ENCODE results near the gene PLEKHM3. TPM values are rescaled to one million over a fixed set of nuclear protein-coding genes. Genes with fewer than 3 reads are reported as not detected.

The PLEKHM3 gene
- total RNA-seq, 1 experiment from 2014 or later = 8.4 TPM

GRCh38 chr2:207828361-207829057 is 196.8 kb downstream of the PLEKHM3 start:
- intact Hi-C loops (cut with micrococcal nuclease; ENCODE audit: unreplicated experiment) = loop anchor here (1.0 to 5.0 kb wide), 3 partner anchors 17 to 61 kb away; partner anchors contain the start of gene FZD5
- Histone ChIP-seq H3K79me2 (ENCODE audit: low read depth) (no peaks in the 10 kb centered on the region), H3K9me2 (ENCODE audit: insufficient read depth) (no peaks in the 10 kb centered on the region), H3K27ac (peak overlapping the region; percentile 91), H3K4me1 (replicated peaks; ENCODE audit: insufficient read depth) (peaks cover 25% of the 10 kb centered on the region), H3K4me2 (peak overlapping the region; percentile 94), H3K36me3 (ENCODE audit: low read depth) (no peaks in the 10 kb centered on the region), H3K27me3 (ENCODE audit: insufficient read depth, low read depth) (no peaks in the 10 kb centered on the region), H2AFZ (no peak overlapping the region), H3K9me3 (ENCODE audit: insufficient read depth, low read depth) (no peaks in the 10 kb centered on the region), H4K20me1 (ENCODE audit: insufficient read depth) (no peaks in the 10 kb centered on the region), H3F3A (ENCODE audit: insufficient read depth, low read depth) (peaks cover 19% of the 10 kb centered on the region), H3K4me3 (peak overlapping the region; percentile 45; the same call in 1 of the 2 replicates)
- ChIA-PET CTCF (no interaction called here), POLR2A (ENCODE audit: unreplicated experiment) (no interaction called here)
- BruUV-seq (replicated peaks) = no TSS peak
- DNase-seq = peak; percentile 52 to 86
- TF ChIP-seq EZH2 (IDR thresholded peaks at IDR 0.05; ENCODE audit: low read depth) (no peak), CTCF (conservative IDR thresholded peaks at IDR 0.05) (no peak)

- no TSS peak for BruUV-seq (replicated peaks)
- H3F3A ChIP-seq (ENCODE audit: insufficient read depth, low read depth) = peaks cover 19% of the 10 kb centered on the region
- no peak for TF ChIP-seq CTCF (conservative IDR thresholded peaks at IDR 0.05)
- TF ChIP-seq EZH2 (IDR thresholded peaks at IDR 0.05; ENCODE audit: low read depth) = no peak
- CTCF ChIA-PET = no interaction called here
- H3K79me2 ChIP-seq (ENCODE audit: low read depth) = no peaks in the 10 kb centered on the region
- no peak overlapping the region for H3K4me2 ChIP-seq
- no peaks in the 10 kb centered on the region for H3K27me3 ChIP-seq (ENCODE audit: insufficient read depth, low read depth)
- no peaks in the 10 kb centered on the region for H3K9me2 ChIP-seq (ENCODE audit: insufficient read depth)
- no peak for DNase-seq
- H2AFZ ChIP-seq = no peak overlapping the region
- no peak overlapping the region for H3K27ac ChIP-seq
- POLR2A ChIA-PET (ENCODE audit: unreplicated experiment) = no interaction called here
- intact Hi-C loops (cut with micrococcal nuclease; ENCODE audit: unreplicated experiment) = loop anchor here (5.0 kb wide), 1 partner anchor 59 kb away; the partner anchor contains the start of gene FZD5
- no peak overlapping the region for H3K4me3 ChIP-seq
- H3K36me3 ChIP-seq (ENCODE audit: low read depth) = no peaks in the 10 kb centered on the region
- peaks cover 25% of the 10 kb centered on the region for H3K4me1 ChIP-seq (replicated peaks; ENCODE audit: insufficient read depth)
- H3K9me3 ChIP-seq (ENCODE audit: insufficient read depth, low read depth) = no peaks in the 10 kb centered on the region
- H4K20me1 ChIP-seq (ENCODE audit: insufficient read depth) = no peaks in the 10 kb centered on the region
These were observed 199.3 kb downstream of the PLEKHM3 start for GRCh38 chr2:207825978-207826377.

- ChIA-PET CTCF (no interaction called here), POLR2A (ENCODE audit: unreplicated experiment) (no interaction called here)
- no peak overlapping the region for H3K4me2 ChIP-seq
- TF ChIP-seq EZH2 (IDR thresholded peaks at IDR 0.05; ENCODE audit: low read depth) (no peak), CTCF (conservative IDR thresholded peaks at IDR 0.05) (no peak)
- no peaks in the 10 kb centered on the region for H3K9me2 ChIP-seq (ENCODE audit: insufficient read depth)
- peaks cover 19% of the 10 kb centered on the region for H3F3A ChIP-seq (ENCODE audit: insufficient read depth, low read depth)
- no peaks in the 10 kb centered on the region for H3K9me3 ChIP-seq (ENCODE audit: insufficient read depth, low read depth)
- no peak overlapping the region for H3K4me3 ChIP-seq
- DNase-seq = no peak
- H3K36me3 ChIP-seq (ENCODE audit: low read depth) = no peaks in the 10 kb centered on the region
- no peaks in the 10 kb centered on the region for H3K27me3 ChIP-seq (ENCODE audit: insufficient read depth, low read depth)
- intact Hi-C loops (cut with micrococcal nuclease; ENCODE audit: unreplicated experiment) = loop anchor here (5.0 kb wide), 1 partner anchor 58 kb away; the partner anchor contains the start of gene FZD5
- H4K20me1 ChIP-seq (ENCODE audit: insufficient read depth) = no peaks in the 10 kb centered on the region
- H3K4me1 ChIP-seq (replicated peaks; ENCODE audit: insufficient read depth) = peaks cover 25% of the 10 kb centered on the region
- no peak overlapping the region for H2AFZ ChIP-seq
- BruUV-seq (replicated peaks) = no TSS peak
- no peaks in the 10 kb centered on the region for H3K79me2 ChIP-seq (ENCODE audit: low read depth)
- no peak overlapping the region for H3K27ac ChIP-seq
These were observed 200.0 kb downstream of the PLEKHM3 start for GRCh38 chr2:207825045-207825954.
